ENCODE results near the gene SP1. TPM values are rescaled to one million over a fixed set of nuclear protein-coding genes. Genes with fewer than 3 reads are reported as not detected.
A peak's percentile ranks its signal among the peaks of the same experiment; 100 is the strongest.

The SP1 gene
- total RNA-seq, 1 experiment from 2014 or later = 83.3 TPM

GRCh38 chr12:53465679-53466078 is 85.7 kb downstream of the SP1 start:
- no peaks in the 10 kb centered on the region for H3K27me3 Mint-ChIP-seq (ENCODE audit: insufficient read depth, unreplicated experiment)
- H3K36me3 ChIP-seq (ENCODE audit: control insufficient read depth, insufficient read depth, low read length) = peaks cover 18% of the 10 kb centered on the region
- H3K9me3 Mint-ChIP-seq (ENCODE audit: unreplicated experiment) = no peaks in the 10 kb centered on the region
- H3K4me1 Mint-ChIP-seq (ENCODE audit: low read depth, unreplicated experiment) = peaks cover 18% of the 10 kb centered on the region
- no peak for TF ChIP-seq CTCF (IDR thresholded peaks at IDR 0.05; ENCODE audit: insufficient read depth in 1 of 2, low read depth in 1 of 2, low read length in 1 of 2, severe bottlenecking in 1 of 2, unreplicated experiment in 1 of 2)
- no peaks in the 10 kb centered on the region for H3K4me1 ChIP-seq
- CTCF ChIA-PET = interaction anchor here (1.1 kb wide), 1 partner anchor 28 kb away, joined by 5 read pairs; no protein-coding TSS in a partner anchor
- H3K4me3 ChIP-seq (ENCODE audit: low read depth, low read length) = no peak overlapping the region
- no TSS peak for BruUV-seq (replicated peaks)
- POLR2A ChIA-PET = interaction anchor here (0.6 kb wide), 1 partner anchor 8 kb away, joined by 9 read pairs; no protein-coding TSS in a partner anchor
- H3K27ac Mint-ChIP-seq (ENCODE audit: unreplicated experiment) = peak overlapping the region; percentile 59
- H3K9me3 ChIP-seq = no peaks in the 10 kb centered on the region
- intact Hi-C loops (cut with micrococcal nuclease; ENCODE audit: unreplicated experiment) = loop anchor here (1.0 kb wide), 1 partner anchor 43 kb away; no protein-coding TSS in a partner anchor
- peak in 1 of 2 experiments; percentile 8 for DNase-seq
- H3K27me3 ChIP-seq (replicated peaks; ENCODE audit: control insufficient read depth, insufficient read depth, low read length) = no peaks in the 10 kb centered on the region
- H3K36me3 Mint-ChIP-seq (ENCODE audit: insufficient read depth, unreplicated experiment) = peaks cover 100% of the 10 kb centered on the region
- no peak overlapping the region for H3K4me3 Mint-ChIP-seq (ENCODE audit: unreplicated experiment)

Other genes starting within 250 kb of the SP1 start
- gene ZNF740, start 199.5 kb upstream of the SP1 start, total RNA-seq (2022) = 35.8 and 43.0 TPM in 2 replicates
- 20.1 and 23.0 TPM in 2 replicates for gene CSAD, start 199.3 kb upstream of the SP1 start, total RNA-seq (2022)
- 1.1 TPM in 2 replicates for gene ITGB7, start 172.9 kb upstream of the SP1 start, total RNA-seq (2022)
- gene RARG, start 148.0 kb upstream of the SP1 start, total RNA-seq (2022) = 11.8 and 12.9 TPM in 2 replicates
- gene ESPL1, start 111.9 kb upstream of the SP1 start, total RNA-seq (2022) = 32.3 and 34.9 TPM in 2 replicates
- gene PFDN5, start 84.6 kb upstream of the SP1 start, total RNA-seq (2022) = 251 and 264 TPM in 2 replicates
- 56.3 and 59.8 TPM in 2 replicates for gene MYG1, start 80.5 kb upstream of the SP1 start, total RNA-seq (2022)
- 63.8 and 67.2 TPM in 2 replicates for gene AAAS, start 58.6 kb upstream of the SP1 start, total RNA-seq (2022)
- not detected in 2 replicates for gene SP7, start 43.8 kb upstream of the SP1 start, total RNA-seq (2022)
- 0.28 and 0.48 TPM in 2 replicates for gene AMHR2, start 43.7 kb downstream of the SP1 start, total RNA-seq (2022)
- gene PRR13, start 61.6 kb downstream of the SP1 start, total RNA-seq (2022) = 395 and 400 TPM in 2 replicates
- gene PCBP2, start 71.9 kb downstream of the SP1 start, total RNA-seq (2022) = 1,036 and 1,143 TPM in 2 replicates
- 2.4 and 3.9 TPM in 2 replicates for gene MAP3K12, start 119.3 kb downstream of the SP1 start, total RNA-seq (2022)
- gene TARBP2, start 121.1 kb downstream of the SP1 start, total RNA-seq (2022) = 43.9 and 50.7 TPM in 2 replicates
- gene NPFF, start 127.3 kb downstream of the SP1 start, total RNA-seq (2022) = 2.4 TPM in 1 of 2 replicates, not detected in the other
- gene ATF7, start 246.2 kb downstream of the SP1 start, total RNA-seq (2022) = 26.9 and 28.7 TPM in 2 replicates